GM18858 (cell line): Measurements from ENCODE around the gene ABL2.
"Not testable (repeated sequence)": the region's sequence is repeated elsewhere in the genome, so short reads cannot be mapped to it uniquely, and the experiment has no call there.

ENCODE experiments used
- ATAC-seq: cut with Tn5 transposase; IDR thresholded peaks from one replicate; pipeline ENCODE4 v1.9.1; 2021; ENCODE audit not compliant: unreplicated experiment

The ABL2 gene

GRCh38 chr1:179170468-179170770 is 59.1 kb downstream of the ABL2 start:
- ATAC-seq, result not testable (repeated sequence)

- ATAC-seq, result no peak
Observed at GRCh38 chr1:179169616-179170467, 59.6 kb downstream of the ABL2 start.

- no peak for ATAC-seq
Observed at GRCh38 chr1:179168536-179168935, 60.9 kb downstream of the ABL2 start.

- ATAC-seq, result no peak
Observed at GRCh38 chr1:179167955-179168354, 61.5 kb downstream of the ABL2 start.

GRCh38 chr1:179167418-179167777 is 62.1 kb downstream of the ABL2 start:
- no peak for ATAC-seq

GRCh38 chr1:179166663-179167417 is 62.6 kb downstream of the ABL2 start:
- ATAC-seq, result no peak

- ATAC-seq, result no peak
Observed at GRCh38 chr1:179164494-179164893, 65.0 kb downstream of the ABL2 start.

GRCh38 chr1:179156708-179157107 is 72.8 kb downstream of the ABL2 start:
- no peak for ATAC-seq

- ATAC-seq, result no peak
Observed at GRCh38 chr1:179156026-179156425, 73.5 kb downstream of the ABL2 start.

GRCh38 chr1:179155615-179156014 is 73.9 kb downstream of the ABL2 start:
- no peak for ATAC-seq

GRCh38 chr1:179154437-179154836 is 75.0 kb downstream of the ABL2 start:
- ATAC-seq, result no peak

GRCh38 chr1:179153217-179153616 is 76.3 kb downstream of the ABL2 start:
- no peak for ATAC-seq

- no peak for ATAC-seq
Observed at GRCh38 chr1:179151908-179152682, 77.4 kb downstream of the ABL2 start.

GRCh38 chr1:179146911-179147310 is 82.6 kb downstream of the ABL2 start:
- no peak for ATAC-seq

GRCh38 chr1:179146476-179146875 is 83.0 kb downstream of the ABL2 start:
- no peak for ATAC-seq

GRCh38 chr1:179145521-179145920 is 84.0 kb downstream of the ABL2 start:
- no peak for ATAC-seq

- ATAC-seq, result no peak
Observed at GRCh38 chr1:179144626-179145025, 84.9 kb downstream of the ABL2 start.

GRCh38 chr1:179143322-179143721 is 86.2 kb downstream of the ABL2 start:
- ATAC-seq, result no peak

- no peak for ATAC-seq
Observed at GRCh38 chr1:179142889-179143299, 86.6 kb downstream of the ABL2 start.

GRCh38 chr1:179141592-179142251 is 87.8 kb downstream of the ABL2 start:
- ATAC-seq, result no peak

GRCh38 chr1:179138755-179139154 is 90.7 kb downstream of the ABL2 start:
- not testable (repeated sequence) for ATAC-seq
